ENCODE data around the gene RPS6KL1.

GRCh38 chr14:74952180-74952665, 29.2 kb upstream of the RPS6KL1 start:
- TF ChIP-seq CTCF (conservative IDR thresholded peaks at IDR 0.05; ENCODE audit: low read length) = no peak
- TF ChIP-seq EZH2phosphoT487 (IDR thresholded peaks at IDR 0.05; ENCODE audit: borderline replicate concordance) = no peak

Measured in Loucy (cell line).